Astrocyte (in vitro differentiated cells and primary cell): ENCODE results near the gene POLR3B.

ENCODE experiments used
- CTCF ChIP-seq: IDR thresholded peaks from 2 replicates; pipeline ENCODE4 v1.5.1; 2011; ENCODE audit warnings: low read depth, mild to moderate bottlenecking, inconsistent platforms, low read length, moderate library complexity; ENCODE audit not compliant: insufficient read depth
- EZH2 ChIP-seq: IDR thresholded peaks from 2 replicates; pipeline ENCODE4 v1.6.1; 2012; ENCODE audit warnings: mild to moderate bottlenecking, low read length, inconsistent platforms; ENCODE audit not compliant: insufficient read depth

GRCh38 chr12:106461730-106462129, 104.2 kb downstream of the POLR3B start:
- TF ChIP-seq CTCF (no peak), EZH2 (no peak)
